Mesothelial cell of epicardium (in vitro differentiated cells): ENCODE data around the gene PALLD. TPM values are rescaled to one million over a fixed set of nuclear protein-coding genes. Genes with fewer than 3 reads are reported as not detected.

Source experiments
- DNase-seq, 2 experiments: peaks; one replicate each; pipeline ENCODE4 v3.0.0; 2021; ENCODE audit warnings: low spot score in 2 of 2; ENCODE audit not compliant: unreplicated experiment in 2 of 2
- H3K27ac Mint-ChIP-seq: 2 replicates; pipeline ENCODE4 v1.8.0; 2021; ENCODE audit warnings: mixed read lengths
- H3K27me3 Mint-ChIP-seq: 2 replicates; pipeline ENCODE4 v1.8.0; 2021; ENCODE audit warnings: low read depth, mixed read lengths
- H3K36me3 Mint-ChIP-seq: 2 replicates; pipeline ENCODE4 v1.8.0; 2021; ENCODE audit warnings: mixed read lengths
- H3K4me1 Mint-ChIP-seq: 2 replicates; pipeline ENCODE4 v1.8.0; 2021; ENCODE audit warnings: mixed read lengths
- H3K4me3 Mint-ChIP-seq: 2 replicates; pipeline ENCODE4 v1.8.0; 2021; ENCODE audit warnings: mild to moderate bottlenecking, moderate library complexity, mixed read lengths
- H3K9me3 Mint-ChIP-seq: 2 replicates; pipeline ENCODE4 v1.8.0; 2021; ENCODE audit warnings: mixed read lengths
- total RNA-seq: library from RNA; stranded (reverse); gene quantifications from 3 replicates; pipeline ENCODE4 v1.2.1, GENCODE V29; 2021
- TF ChIP-seq, protein P1 (sequence below): fragments of 200-600 bp; sonication (generic); IDR thresholded peaks from one replicate; pipeline ENCODE4 v1.5.0; 2021; ENCODE audit warnings: antibody characterized with exemption; ENCODE audit not compliant: unreplicated experiment

Gene PALLD
- total RNA-seq, 1 donor from 2014 or later = 158 TPM

- H3K36me3 Mint-ChIP-seq = peaks cover 23% of the 10 kb centered on the region
- no peaks in the 10 kb centered on the region for H3K9me3 Mint-ChIP-seq
- DNase-seq = no peak
- H3K4me1 Mint-ChIP-seq = peaks cover 37% of the 10 kb centered on the region
- no peaks in the 10 kb centered on the region for H3K27me3 Mint-ChIP-seq
- H3K27ac Mint-ChIP-seq = peak overlapping the region; percentile 94
- peak overlapping the region; percentile 90 for H3K4me3 Mint-ChIP-seq
- TF ChIP-seq, protein P1, sequence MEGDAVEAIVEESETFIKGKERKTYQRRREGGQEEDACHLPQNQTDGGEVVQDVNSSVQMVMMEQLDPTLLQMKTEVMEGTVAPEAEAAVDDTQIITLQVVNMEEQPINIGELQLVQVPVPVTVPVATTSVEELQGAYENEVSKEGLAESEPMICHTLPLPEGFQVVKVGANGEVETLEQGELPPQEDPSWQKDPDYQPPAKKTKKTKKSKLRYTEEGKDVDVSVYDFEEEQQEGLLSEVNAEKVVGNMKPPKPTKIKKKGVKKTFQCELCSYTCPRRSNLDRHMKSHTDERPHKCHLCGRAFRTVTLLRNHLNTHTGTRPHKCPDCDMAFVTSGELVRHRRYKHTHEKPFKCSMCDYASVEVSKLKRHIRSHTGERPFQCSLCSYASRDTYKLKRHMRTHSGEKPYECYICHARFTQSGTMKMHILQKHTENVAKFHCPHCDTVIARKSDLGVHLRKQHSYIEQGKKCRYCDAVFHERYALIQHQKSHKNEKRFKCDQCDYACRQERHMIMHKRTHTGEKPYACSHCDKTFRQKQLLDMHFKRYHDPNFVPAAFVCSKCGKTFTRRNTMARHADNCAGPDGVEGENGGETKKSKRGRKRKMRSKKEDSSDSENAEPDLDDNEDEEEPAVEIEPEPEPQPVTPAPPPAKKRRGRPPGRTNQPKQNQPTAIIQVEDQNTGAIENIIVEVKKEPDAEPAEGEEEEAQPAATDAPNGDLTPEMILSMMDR = no peak
These were observed 337.0 kb downstream of the PALLD start for GRCh38 chr4:168833881-168834280.

GRCh38 chr4:168835880-168836454, 339.1 kb downstream of the PALLD start:
- TF ChIP-seq, protein P1 = no peak
- no peak for DNase-seq
- Mint-ChIP-seq H3K9me3 (no peaks in the 10 kb centered on the region), H3K4me1 (peaks cover 42% of the 10 kb centered on the region), H3K4me3 (no peak overlapping the region), H3K27me3 (no peaks in the 10 kb centered on the region), H3K27ac (no peak overlapping the region), H3K36me3 (peaks cover 23% of the 10 kb centered on the region)

DNA sequence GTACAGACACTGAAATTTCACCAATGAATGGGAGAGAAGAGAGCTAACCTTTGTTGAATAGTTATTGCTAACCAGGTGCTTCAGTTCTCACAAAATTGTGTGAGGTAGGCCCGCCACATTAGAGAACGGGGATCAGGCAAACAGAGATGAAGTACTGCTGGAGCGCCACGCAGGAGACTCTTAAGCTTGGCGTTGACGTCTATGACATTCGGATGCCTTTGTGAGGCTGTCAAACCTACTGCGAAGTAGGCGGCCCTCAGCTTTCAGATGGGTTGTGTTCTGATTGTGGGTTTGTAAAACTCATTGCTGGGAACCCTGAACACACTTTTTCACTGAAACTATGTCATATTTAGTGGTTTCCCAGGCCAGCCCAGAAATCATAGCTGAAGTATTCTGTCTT, 339.6 kb downstream of the PALLD start:
- peaks cover 23% of the 10 kb centered on the region for H3K36me3 Mint-ChIP-seq
- no peaks in the 10 kb centered on the region for H3K27me3 Mint-ChIP-seq
- peaks cover 36% of the 10 kb centered on the region for H3K4me1 Mint-ChIP-seq
- H3K27ac Mint-ChIP-seq = no peak overlapping the region
- no peaks in the 10 kb centered on the region for H3K9me3 Mint-ChIP-seq
- no peak for DNase-seq
- no peak overlapping the region for H3K4me3 Mint-ChIP-seq
- TF ChIP-seq, protein P1 = no peak

- Mint-ChIP-seq H3K9me3 (no peaks in the 10 kb centered on the region), H3K4me1 (peaks cover 39% of the 10 kb centered on the region), H3K36me3 (peaks cover 23% of the 10 kb centered on the region)
These were observed 341.1 kb downstream of the PALLD start for GRCh38 chr4:168837922-168838321.

GRCh38 chr4:168839758-168840391, 343.0 kb downstream of the PALLD start:
- TF ChIP-seq, protein P1 = no peak
- Mint-ChIP-seq H3K9me3 (no peaks in the 10 kb centered on the region), H3K27me3 (no peaks in the 10 kb centered on the region), H3K4me3 (no peak overlapping the region), H3K4me1 (peaks cover 38% of the 10 kb centered on the region), H3K36me3 (peaks cover 29% of the 10 kb centered on the region), H3K27ac (peak overlapping the region; percentile 67)
- DNase-seq = no peak

More at GRCh38 chr4:168837922-168838321, 341.1 kb downstream of the PALLD start:
- Mint-ChIP-seq H3K27ac (peak overlapping the region; percentile 31), H3K27me3 (no peaks in the 10 kb centered on the region), H3K4me3 (no peak overlapping the region)
- TF ChIP-seq, protein P1 = no peak
- DNase-seq = no peak
